ENCODE results near the gene ATP11C.

ATP11C gene

DNA sequence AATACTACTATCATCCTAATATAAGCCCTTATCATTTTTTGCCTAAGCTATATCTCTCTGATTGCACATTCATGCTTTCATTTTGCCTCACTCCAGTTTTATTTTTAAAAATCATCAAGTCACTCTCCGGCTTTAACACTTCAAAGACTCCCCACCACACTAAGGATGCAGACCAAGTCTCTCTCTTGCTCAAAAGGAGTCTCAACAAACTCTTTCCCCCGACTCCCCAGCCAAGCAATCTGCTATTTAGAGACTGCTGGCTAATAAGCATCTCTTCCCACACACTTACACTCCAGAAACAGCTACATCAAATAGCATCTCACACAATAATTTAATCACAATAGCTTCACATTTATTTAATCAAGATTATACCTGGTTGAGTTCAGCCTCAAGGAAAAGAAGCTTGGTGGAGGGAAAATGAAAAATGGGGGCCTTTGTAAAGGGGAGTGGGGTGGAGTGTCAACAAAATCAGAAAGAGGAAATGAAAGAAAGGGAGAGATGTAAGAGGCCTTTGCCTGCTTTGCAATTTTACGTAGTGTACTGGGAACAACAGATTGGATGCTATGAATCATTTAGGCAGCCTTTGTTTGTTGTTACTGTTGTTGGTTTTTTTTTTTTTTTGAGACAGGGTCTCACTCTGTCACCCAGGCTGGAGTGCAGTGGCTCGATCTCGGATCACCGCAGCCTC lies 120.8 kb downstream of the ATP11C start:
- no peak for DNase-seq (ENCODE audit: low read depth, low spot score)

- DNase-seq (ENCODE audit: low read depth, low spot score) = no peak
These were observed 128.4 kb downstream of the ATP11C start for GRCh38 chrX:139804482-139804881.

- DNase-seq (ENCODE audit: low read depth, low spot score) = no peak
These were observed 129.6 kb downstream of the ATP11C start for GRCh38 chrX:139803224-139803623.

- DNase-seq (ENCODE audit: low read depth, low spot score) = no peak
These were observed 130.8 kb downstream of the ATP11C start for GRCh38 chrX:139802048-139802447.

GRCh38 chrX:139801397-139801813 lies 131.4 kb downstream of the ATP11C start:
- no peak for DNase-seq (ENCODE audit: low read depth, low spot score)

GRCh38 chrX:139798701-139799100 lies 134.2 kb downstream of the ATP11C start:
- DNase-seq (ENCODE audit: low read depth, low spot score) = no peak

- no peak for DNase-seq (ENCODE audit: low read depth, low spot score)
These were observed 137.7 kb downstream of the ATP11C start for GRCh38 chrX:139795196-139795595.

GRCh38 chrX:139787601-139788000 lies 145.3 kb downstream of the ATP11C start:
- no peak for DNase-seq (ENCODE audit: low read depth, low spot score)

DNA sequence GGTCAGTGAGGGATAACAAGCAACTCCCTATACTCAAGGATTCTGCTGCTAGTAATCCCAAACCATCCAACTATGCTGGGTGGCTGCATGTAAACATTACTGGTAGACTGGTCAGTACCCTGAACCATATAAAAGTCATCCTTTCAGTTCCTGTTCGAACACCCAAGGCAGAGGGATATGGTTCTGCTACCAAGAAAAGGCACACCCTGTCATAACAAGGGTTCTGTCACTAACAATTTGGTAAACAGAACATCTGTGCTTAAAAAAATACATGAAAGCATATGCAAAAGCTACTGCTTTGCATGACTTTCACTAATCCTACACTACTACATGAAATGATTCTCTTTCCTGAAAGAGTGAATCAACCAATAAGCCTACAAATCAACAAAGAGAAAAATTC lies 148.0 kb downstream of the ATP11C start:
- no peak for DNase-seq (ENCODE audit: low read depth, low spot score)

DNA sequence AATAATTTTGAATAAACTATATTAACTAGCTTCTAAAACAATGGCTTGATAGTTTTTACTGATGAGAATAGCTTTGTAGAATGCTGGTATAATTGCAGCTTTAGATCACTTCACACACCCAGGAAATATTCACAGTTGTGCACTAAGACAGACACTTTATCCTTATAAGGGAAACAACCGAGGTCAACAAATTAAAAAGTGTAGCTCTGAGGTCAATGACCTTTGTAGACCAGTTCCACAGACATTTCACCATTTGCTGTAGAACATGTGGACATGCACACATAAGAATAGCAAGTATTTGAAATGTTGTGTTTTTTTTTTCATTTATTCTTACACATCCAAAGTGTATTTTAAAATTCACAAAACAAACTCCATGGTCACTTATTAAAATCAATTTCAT lies 148.9 kb downstream of the ATP11C start:
- no peak for DNase-seq (ENCODE audit: low read depth, low spot score)

DNA sequence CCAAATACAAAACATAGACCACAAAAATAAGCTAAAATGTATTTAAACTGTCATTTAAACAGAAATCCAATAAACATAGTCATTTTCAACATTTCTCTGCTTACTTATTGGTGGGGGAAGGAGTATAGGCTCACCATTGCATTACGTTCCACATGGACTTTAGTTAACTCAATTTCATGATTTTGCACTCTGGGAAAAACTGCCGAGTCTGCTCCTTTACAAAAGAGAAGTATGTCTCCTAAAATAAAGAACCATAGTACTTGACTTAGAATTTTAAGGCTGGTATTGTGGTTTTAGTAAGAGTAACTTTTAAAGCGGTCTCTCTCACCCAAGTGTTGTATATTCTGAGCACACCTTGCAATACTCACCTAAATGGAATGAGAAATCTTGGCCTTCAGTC lies 149.8 kb downstream of the ATP11C start:
- DNase-seq (ENCODE audit: low read depth, low spot score) = no peak

DNA sequence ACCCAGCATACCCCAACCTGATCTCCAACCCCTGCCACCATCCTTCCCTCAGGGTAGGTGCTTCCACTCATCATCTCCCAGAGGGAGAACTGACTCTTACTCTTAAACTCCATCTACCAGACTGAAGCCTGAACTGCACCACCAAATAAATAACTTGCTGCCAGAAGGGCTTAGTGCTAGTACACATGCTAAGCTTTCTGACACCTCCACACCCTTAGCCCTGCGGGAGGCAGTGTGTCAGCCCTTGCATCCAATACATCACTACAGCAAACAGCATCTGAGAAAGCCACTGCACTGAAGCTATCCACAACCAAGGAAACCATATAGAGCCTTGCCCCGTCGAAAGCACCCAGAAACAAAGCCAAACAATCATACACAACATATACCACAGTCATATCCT lies 156.3 kb downstream of the ATP11C start:
- no peak for DNase-seq (ENCODE audit: low read depth, low spot score)

DNA sequence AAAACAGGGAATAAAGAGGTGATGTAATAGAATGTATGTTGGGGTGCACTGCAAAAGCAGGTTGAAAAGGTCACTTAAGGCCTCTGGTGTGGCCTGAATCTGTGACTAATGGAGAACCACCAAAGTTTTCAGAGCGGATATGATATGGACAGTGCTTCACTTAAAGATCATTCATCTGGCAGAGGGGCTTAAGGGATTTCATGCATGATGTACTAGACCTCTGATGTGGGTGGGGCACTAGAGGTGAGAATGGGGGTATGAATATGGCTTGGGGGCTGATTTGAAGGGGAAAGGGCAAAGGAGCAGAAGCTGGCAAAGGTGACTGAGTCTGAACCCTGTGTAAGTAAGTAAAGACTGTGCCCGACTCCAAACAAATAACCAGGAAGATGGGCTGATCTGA lies 162.5 kb downstream of the ATP11C start:
- no peak for DNase-seq (ENCODE audit: low read depth, low spot score)

DNA sequence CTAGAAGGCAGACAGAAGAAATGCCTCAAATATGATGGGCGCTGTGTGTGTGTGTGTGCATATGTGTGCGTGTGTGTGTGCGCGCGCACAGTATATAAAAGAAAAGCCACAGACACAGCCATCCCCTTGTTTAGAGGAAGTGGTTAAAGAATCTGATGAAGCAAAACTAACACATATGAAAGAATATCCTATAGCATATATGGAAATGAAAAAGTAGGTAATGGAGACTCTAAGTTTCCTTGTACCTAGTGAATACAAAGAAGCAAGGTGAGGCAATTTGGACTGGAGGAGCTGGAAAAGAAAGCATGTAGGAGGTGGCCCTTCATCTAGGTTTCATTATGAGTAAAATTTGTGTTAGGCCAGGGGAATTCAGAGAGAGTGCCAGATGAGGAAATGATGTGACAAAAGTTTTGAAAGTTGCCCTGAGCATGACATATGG lies 166.3 kb downstream of the ATP11C start:
- no peak for DNase-seq (ENCODE audit: low read depth, low spot score)

- DNase-seq (ENCODE audit: low read depth, low spot score) = no peak
These were observed 170.3 kb downstream of the ATP11C start for GRCh38 chrX:139762400-139763183.

GRCh38 chrX:139759637-139760036 lies 173.2 kb downstream of the ATP11C start:
- DNase-seq (ENCODE audit: low read depth, low spot score) = no peak

- no peak for DNase-seq (ENCODE audit: low read depth, low spot score)
These were observed 174.0 kb downstream of the ATP11C start for GRCh38 chrX:139758809-139759208.

DNA sequence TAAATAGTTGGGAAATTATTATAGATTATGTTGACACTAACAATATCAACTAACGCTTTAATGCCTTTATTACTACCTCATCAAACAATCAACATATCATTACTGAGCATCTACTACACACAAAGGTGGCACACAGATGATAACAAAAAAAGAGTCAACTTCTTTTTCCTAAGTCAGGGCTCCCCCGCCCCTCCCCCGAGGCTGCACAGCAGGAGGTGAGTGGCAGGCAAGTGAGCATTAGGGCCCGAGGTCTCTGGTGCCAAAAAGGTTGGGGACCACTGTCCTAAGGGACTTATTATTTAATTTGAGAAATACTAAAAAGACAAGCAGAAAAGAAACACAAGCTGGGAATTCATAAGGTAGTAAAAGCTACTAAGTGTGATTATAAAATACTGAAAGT lies 174.6 kb downstream of the ATP11C start:
- DNase-seq (ENCODE audit: low read depth, low spot score) = no peak

GRCh38 chrX:139751053-139751452 lies 181.8 kb downstream of the ATP11C start:
- no peak for DNase-seq (ENCODE audit: low read depth, low spot score)

- DNase-seq (ENCODE audit: low read depth, low spot score) = no peak
These were observed 182.5 kb downstream of the ATP11C start for GRCh38 chrX:139750390-139750789.

- no peak for DNase-seq (ENCODE audit: low read depth, low spot score)
These were observed 193.7 kb downstream of the ATP11C start for GRCh38 chrX:139739138-139739537.

DNA sequence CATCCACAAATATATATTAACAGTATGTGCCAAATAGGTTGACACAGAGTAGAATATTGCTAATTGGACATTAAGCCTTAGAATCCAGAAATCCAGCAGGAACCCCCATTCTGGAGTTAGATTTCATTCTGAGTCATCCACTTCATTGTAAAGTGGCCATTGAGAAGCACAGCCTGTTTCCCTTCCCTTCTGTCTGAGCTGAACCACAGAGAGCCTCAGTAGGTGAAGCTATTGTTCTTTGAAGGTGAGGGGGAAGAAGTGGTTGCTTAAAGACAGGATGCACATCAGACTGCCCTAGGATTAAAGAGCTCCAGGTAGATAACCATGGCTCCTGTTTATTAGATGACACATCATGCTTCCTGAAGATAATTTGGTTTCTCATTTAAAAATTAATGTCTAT lies 194.3 kb downstream of the ATP11C start:
- no peak for DNase-seq (ENCODE audit: low read depth, low spot score)

GRCh38 chrX:139736151-139736550 lies 196.7 kb downstream of the ATP11C start:
- no peak for DNase-seq (ENCODE audit: low read depth, low spot score)
